Cardiac muscle cell (in vitro differentiated cells and primary cell): Measurements from ENCODE around the gene C7. TPM values are rescaled to one million over a fixed set of nuclear protein-coding genes. Genes with fewer than 3 reads are reported as not detected.

Source experiments
- DNase-seq, 2 donors: peaks; one replicate each; pipeline versions ENCODE4 v3.0.0 to v3.0.0-alpha.2; 2010 to 2017; ENCODE audit warnings: low read depth in 1 of 2, low spot score in 1 of 2
- H3K27ac ChIP-seq: fragments of 200-600 bp; sonication (generic); 2 replicates; pipeline ENCODE4 v1.5.1; 2016
- H3K27me3 ChIP-seq: fragments of 200-600 bp; sonication (generic); 2 replicates; pipeline ENCODE4 v1.6.0; 2016; ENCODE audit warnings: control low read depth
- H3K36me3 ChIP-seq: fragments of 200-600 bp; sonication (generic); 2 replicates; pipeline ENCODE4 v1.5.1; 2016; ENCODE audit warnings: control low read depth
- H3K4me1 ChIP-seq: fragments of 200-600 bp; sonication (generic); 2 replicates; pipeline ENCODE4 v1.8.1; 2017; ENCODE audit warnings: low read depth, mild to moderate bottlenecking, mixed run types
- H3K4me3 ChIP-seq: fragments of 200-600 bp; sonication (generic); 2 replicates; pipeline ENCODE4 v1.5.1; 2016; ENCODE audit warnings: mild to moderate bottlenecking
- H3K9me3 ChIP-seq: fragments of 200-600 bp; sonication (generic); 2 replicates; pipeline ENCODE4 v1.5.1; 2017; ENCODE audit warnings: low read depth, mild to moderate bottlenecking, control low read depth
- polyA plus RNA-seq: library from polyadenylated mRNA; unstranded; fragments of >200 nt; fragmentation: Nextera tagmentation; extraction: Ambion mirVana; gene quantifications from 2 replicates; pipeline ENCODE4 v1.2.1, GENCODE V29; 2016
- total RNA-seq: library from RNA; depleted of rRNA; stranded (reverse); fragments of >200 nt; gene quantifications from 2 replicates; pipeline ENCODE4 v1.2.3, GENCODE V29; 2016
- TF ChIP-seq, protein P1 (sequence below): IDR thresholded peaks from 2 replicates; pipeline ENCODE4 v1.5.1; 2012; ENCODE audit warnings: low read depth, mild to moderate bottlenecking, low read length

Gene C7
- total and polyA plus RNA-seq, 2 experiments from 2014 or later: 64.0 to 153 TPM

DNA sequence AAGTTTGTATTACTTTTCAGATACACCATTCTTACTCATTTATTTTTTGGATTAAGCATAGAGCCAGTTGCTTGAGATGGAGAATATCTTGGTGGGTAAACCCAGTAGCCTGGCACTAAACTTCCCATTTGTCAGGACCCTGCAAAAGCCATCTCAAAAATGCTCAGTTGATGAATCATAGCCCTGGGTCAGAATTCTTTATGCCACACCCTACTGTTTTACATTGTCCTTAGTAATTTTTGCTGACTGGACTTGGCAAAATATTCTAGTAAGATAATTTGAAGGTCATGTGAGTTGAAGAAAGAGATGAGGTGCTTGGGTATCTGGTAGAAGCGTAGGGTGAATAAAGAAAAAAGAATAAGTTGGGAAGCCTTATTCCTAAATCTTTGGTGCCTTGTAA lies 50.7 kb downstream of the C7 start:
- Histone ChIP-seq H3K27ac (no peak overlapping the region), H3K9me3 (no peaks in the 10 kb centered on the region)

DNA sequence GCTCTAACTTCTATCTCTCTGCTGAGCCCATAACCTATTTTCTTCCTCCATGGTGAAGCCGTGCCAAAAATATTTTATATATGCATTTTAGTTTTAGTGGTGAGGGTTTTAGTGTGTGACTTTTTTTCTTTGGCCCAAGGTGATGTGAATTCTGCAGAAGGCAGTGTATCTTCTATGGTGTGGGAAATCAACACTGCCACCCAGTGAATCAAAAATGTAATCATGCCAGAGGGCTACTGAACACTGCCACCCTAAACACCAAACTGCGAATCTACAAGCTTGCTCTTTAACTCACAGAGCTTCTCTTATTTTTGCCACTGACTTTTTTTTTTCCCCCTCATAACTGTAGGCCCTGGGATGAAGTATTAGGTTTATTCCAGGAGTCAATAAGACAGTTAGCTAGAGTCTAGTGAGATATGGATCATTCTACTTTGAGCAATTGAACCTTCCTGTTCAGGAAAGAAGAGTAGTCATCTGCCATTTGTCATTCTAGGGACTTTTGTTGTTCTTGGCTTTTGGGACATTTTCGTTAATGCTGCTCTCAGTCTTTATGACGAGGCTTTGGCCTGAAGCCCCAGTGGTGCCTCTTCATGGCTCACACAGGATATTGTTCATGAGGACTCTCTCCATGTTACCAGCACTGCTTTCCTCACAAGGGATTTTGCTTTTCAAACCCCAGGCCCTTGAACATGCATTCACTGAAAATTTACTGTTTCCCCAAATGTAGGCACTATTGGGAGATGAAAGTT lies 53.1 kb downstream of the C7 start:
- H3K27me3 ChIP-seq: no peaks in the 10 kb centered on the region
- H3K4me1 ChIP-seq: no peaks in the 10 kb centered on the region
- no peak overlapping the region for H3K27ac ChIP-seq
- H3K9me3 ChIP-seq: no peaks in the 10 kb centered on the region
- DNase-seq: no peak
- H3K36me3 ChIP-seq: no peaks in the 10 kb centered on the region
- TF ChIP-seq, protein P1, sequence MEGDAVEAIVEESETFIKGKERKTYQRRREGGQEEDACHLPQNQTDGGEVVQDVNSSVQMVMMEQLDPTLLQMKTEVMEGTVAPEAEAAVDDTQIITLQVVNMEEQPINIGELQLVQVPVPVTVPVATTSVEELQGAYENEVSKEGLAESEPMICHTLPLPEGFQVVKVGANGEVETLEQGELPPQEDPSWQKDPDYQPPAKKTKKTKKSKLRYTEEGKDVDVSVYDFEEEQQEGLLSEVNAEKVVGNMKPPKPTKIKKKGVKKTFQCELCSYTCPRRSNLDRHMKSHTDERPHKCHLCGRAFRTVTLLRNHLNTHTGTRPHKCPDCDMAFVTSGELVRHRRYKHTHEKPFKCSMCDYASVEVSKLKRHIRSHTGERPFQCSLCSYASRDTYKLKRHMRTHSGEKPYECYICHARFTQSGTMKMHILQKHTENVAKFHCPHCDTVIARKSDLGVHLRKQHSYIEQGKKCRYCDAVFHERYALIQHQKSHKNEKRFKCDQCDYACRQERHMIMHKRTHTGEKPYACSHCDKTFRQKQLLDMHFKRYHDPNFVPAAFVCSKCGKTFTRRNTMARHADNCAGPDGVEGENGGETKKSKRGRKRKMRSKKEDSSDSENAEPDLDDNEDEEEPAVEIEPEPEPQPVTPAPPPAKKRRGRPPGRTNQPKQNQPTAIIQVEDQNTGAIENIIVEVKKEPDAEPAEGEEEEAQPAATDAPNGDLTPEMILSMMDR: no peak
- H3K4me3 ChIP-seq: no peak overlapping the region

More for the DNA sequence above, 50.7 kb downstream of the C7 start:
- no peaks in the 10 kb centered on the region for H3K36me3 ChIP-seq
- no peaks in the 10 kb centered on the region for H3K27me3 ChIP-seq
- TF ChIP-seq, protein P1: no peak
- no peak for DNase-seq
- H3K4me1 ChIP-seq: no peaks in the 10 kb centered on the region
- H3K4me3 ChIP-seq: no peak overlapping the region

DNA sequence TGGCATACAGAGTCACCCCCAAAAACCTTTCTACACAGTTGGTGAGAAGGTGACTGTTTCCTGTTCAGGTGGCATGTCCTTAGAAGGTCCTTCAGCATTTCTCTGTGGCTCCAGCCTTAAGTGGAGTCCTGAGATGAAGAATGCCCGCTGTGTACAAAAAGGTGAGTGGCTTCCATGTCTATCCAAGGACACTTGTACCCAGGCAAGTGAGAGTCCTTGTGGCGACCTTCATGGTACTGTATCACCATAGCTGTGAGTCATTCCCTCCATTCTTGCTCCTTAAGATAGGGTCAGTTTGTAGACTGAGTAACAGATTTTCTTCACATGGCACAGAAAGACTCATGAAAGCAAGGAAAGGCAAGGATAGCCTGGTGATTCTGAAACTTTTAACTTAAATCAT lies 63.1 kb downstream of the C7 start:
- Histone ChIP-seq H3K4me1 (peaks cover 12% of the 10 kb centered on the region), H3K9me3 (no peaks in the 10 kb centered on the region), H3K27me3 (no peaks in the 10 kb centered on the region), H3K4me3 (no peak overlapping the region), H3K36me3 (no peaks in the 10 kb centered on the region), H3K27ac (no peak overlapping the region)
- TF ChIP-seq, protein P1: no peak
- DNase-seq: no peak

DNA sequence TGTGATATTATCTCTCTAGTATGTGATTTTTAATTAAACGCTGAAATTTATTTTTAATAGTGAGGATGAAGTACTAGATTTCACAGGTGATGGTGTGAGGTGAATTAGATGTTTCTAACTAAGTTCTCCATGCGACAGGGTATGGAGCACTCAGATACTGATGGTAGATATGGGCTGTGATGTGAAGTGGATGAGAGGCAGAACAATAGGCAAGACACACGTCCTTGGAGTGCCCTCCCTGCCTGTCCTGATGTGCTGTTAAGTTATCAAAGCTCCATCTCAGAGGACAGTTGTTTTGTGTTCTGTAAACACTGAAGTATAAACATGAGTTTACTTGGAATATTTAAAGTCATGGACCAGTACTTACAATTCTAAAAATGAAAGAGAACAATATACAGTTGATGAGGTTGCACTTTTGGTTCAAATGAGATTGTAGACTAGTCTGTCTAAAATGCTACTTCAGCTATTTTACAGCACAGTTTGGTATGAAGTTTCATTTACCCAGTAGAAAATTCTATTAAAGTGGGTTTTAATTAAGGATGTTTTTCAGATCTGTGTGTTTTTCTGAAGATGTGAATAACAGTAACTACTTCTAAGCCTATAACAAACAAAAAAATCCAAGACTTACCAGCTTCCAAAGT lies 64.2 kb downstream of the C7 start:
- H3K27ac ChIP-seq: no peak overlapping the region
- H3K4me1 ChIP-seq: peaks cover 12% of the 10 kb centered on the region
- TF ChIP-seq, protein P1: no peak
- no peaks in the 10 kb centered on the region for H3K27me3 ChIP-seq
- no peak overlapping the region for H3K4me3 ChIP-seq
- H3K36me3 ChIP-seq: no peaks in the 10 kb centered on the region
- no peak for DNase-seq
- H3K9me3 ChIP-seq: no peaks in the 10 kb centered on the region

DNA sequence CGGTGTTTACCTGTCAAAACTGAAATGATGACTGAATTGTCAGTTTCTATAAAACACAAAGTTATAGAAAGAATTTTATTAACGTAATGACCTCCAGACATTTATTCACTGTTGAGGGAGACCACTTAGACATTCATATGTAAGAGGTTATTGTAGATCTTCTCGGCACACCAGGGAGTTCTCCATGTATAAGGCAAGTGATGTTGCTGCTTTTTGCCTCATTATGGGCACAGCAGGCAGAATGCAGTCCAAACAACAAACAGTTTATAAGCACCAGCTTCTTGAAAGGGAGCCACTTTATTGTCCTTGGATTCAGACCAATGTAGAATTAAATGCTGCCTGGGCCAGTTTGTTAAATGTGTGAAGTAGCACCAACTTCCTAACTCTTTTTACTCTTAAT lies 66.7 kb downstream of the C7 start:
- no peak for DNase-seq
- H3K27ac ChIP-seq: no peak overlapping the region
- H3K27me3 ChIP-seq: no peaks in the 10 kb centered on the region
- no peak overlapping the region for H3K4me3 ChIP-seq
- H3K4me1 ChIP-seq: peaks cover 12% of the 10 kb centered on the region
- no peaks in the 10 kb centered on the region for H3K36me3 ChIP-seq
- TF ChIP-seq, protein P1: no peak
- H3K9me3 ChIP-seq: no peaks in the 10 kb centered on the region
